ENCODE measurements around the gene ATRNL1.

The ATRNL1 gene

GRCh38 chr10:115949282-115949844 is 856.2 kb downstream of the ATRNL1 start:
- no peak overlapping the region for H3K4me3 ChIP-seq (ENCODE audit: low read depth, low read length)
- TF ChIP-seq, protein P1, sequence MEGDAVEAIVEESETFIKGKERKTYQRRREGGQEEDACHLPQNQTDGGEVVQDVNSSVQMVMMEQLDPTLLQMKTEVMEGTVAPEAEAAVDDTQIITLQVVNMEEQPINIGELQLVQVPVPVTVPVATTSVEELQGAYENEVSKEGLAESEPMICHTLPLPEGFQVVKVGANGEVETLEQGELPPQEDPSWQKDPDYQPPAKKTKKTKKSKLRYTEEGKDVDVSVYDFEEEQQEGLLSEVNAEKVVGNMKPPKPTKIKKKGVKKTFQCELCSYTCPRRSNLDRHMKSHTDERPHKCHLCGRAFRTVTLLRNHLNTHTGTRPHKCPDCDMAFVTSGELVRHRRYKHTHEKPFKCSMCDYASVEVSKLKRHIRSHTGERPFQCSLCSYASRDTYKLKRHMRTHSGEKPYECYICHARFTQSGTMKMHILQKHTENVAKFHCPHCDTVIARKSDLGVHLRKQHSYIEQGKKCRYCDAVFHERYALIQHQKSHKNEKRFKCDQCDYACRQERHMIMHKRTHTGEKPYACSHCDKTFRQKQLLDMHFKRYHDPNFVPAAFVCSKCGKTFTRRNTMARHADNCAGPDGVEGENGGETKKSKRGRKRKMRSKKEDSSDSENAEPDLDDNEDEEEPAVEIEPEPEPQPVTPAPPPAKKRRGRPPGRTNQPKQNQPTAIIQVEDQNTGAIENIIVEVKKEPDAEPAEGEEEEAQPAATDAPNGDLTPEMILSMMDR (IDR thresholded peaks at IDR 0.05; ENCODE audit: low read depth, low read length), result no peak

GRCh38 chr10:115950320-115950719 is 857.2 kb downstream of the ATRNL1 start:
- TF ChIP-seq, protein P1 (IDR thresholded peaks at IDR 0.05; ENCODE audit: low read depth, low read length), result no peak
- H3K4me3 ChIP-seq (ENCODE audit: low read depth, low read length), result no peak overlapping the region

GRCh38 chr10:115951242-115951641 is 858.1 kb downstream of the ATRNL1 start:
- TF ChIP-seq, protein P1 (IDR thresholded peaks at IDR 0.05; ENCODE audit: low read depth, low read length), result no peak
- H3K4me3 ChIP-seq (ENCODE audit: low read depth, low read length), result no peak overlapping the region

DNA sequence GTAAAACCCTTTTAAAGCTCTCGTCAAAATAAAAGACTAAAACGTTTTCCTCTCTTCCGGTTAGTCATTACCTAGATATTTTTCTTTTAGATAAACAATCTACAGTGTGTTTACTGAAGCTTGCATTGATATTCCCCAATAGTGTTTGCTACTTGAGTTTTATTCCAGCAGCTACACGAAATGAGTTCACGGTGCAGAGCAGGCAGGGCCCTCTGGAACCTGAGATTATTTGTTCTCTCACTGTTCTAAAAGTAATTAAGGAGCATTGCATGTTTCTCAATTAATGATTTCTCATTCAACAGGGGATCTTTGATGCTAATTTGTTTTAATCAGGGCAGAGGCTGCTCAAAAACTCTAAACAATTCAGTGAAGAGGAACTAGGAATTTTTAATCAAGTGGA is 860.1 kb downstream of the ATRNL1 start:
- no peak overlapping the region for H3K4me3 ChIP-seq (ENCODE audit: low read depth, low read length)
- TF ChIP-seq, protein P1 (IDR thresholded peaks at IDR 0.05; ENCODE audit: low read depth, low read length), result no peak

DNA sequence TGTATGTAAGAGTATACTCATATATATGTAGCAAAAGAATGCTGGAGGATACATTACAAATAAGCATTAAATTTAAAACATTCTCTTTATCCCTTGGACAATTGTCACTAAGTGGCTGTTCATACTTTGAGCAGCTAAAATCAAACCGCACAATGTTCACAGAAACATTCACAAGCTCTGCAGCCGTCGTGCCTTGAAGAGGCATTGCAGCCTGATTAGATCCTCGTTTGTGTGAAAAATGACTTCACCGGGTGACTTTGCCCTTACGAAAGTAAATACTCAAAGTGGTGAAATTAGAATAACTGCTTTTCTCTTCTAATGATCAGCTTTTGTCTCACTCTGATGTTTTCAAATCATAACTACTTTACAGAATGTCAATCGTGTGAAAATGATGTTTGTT is 860.8 kb downstream of the ATRNL1 start:
- H3K4me3 ChIP-seq (ENCODE audit: low read depth, low read length), result no peak overlapping the region
- TF ChIP-seq, protein P1 (IDR thresholded peaks at IDR 0.05; ENCODE audit: low read depth, low read length), result no peak

GRCh38 chr10:115956225-115957011 is 863.3 kb downstream of the ATRNL1 start:
- TF ChIP-seq, protein P1 (IDR thresholded peaks at IDR 0.05; ENCODE audit: low read depth, low read length), result no peak

GRCh38 chr10:115957012-115957399 is 863.8 kb downstream of the ATRNL1 start:
- TF ChIP-seq, protein P1 (IDR thresholded peaks at IDR 0.05; ENCODE audit: low read depth, low read length), result no peak
- H3K4me3 ChIP-seq (ENCODE audit: low read depth, low read length), result no peak overlapping the region

More at GRCh38 chr10:115956225-115957011, 863.3 kb downstream of the ATRNL1 start:
- H3K4me3 ChIP-seq (ENCODE audit: low read depth, low read length), result no peak overlapping the region

All from WI38 (cell line).